T-helper 22 cell (primary cell): ENCODE results near the gene C1QTNF7.

Experiments used
- DNase-seq: peaks from one replicate; pipeline ENCODE4 v3.0.0-alpha.2; 2020; ENCODE audit warnings: low read depth

The C1QTNF7 gene

GRCh38 chr4:15414551-15415091 lies 13.2 kb upstream of the C1QTNF7 start:
- no peak for DNase-seq

- DNase-seq: no peak
These were observed 11.2 kb upstream of the C1QTNF7 start for GRCh38 chr4:15416357-15417232.

- no peak for DNase-seq
These were observed 10.6 kb upstream of the C1QTNF7 start for GRCh38 chr4:15417233-15417660.

GRCh38 chr4:15418956-15419355 lies 8.9 kb upstream of the C1QTNF7 start:
- DNase-seq: no peak

GRCh38 chr4:15420642-15421041 lies 7.2 kb upstream of the C1QTNF7 start:
- no peak for DNase-seq

GRCh38 chr4:15423285-15423711 lies 4.5 kb upstream of the C1QTNF7 start:
- no peak for DNase-seq

GRCh38 chr4:15425520-15425919 lies 2.3 kb upstream of the C1QTNF7 start:
- no peak for DNase-seq

- no peak for DNase-seq
These were observed 672 bp upstream of the C1QTNF7 start for GRCh38 chr4:15427161-15427560.

GRCh38 chr4:15428611-15429010 lies 778 bp downstream of the C1QTNF7 start:
- DNase-seq: no peak

GRCh38 chr4:15434091-15434490 lies 6.3 kb downstream of the C1QTNF7 start:
- DNase-seq: no peak

- DNase-seq: no peak
These were observed 6.8 kb downstream of the C1QTNF7 start for GRCh38 chr4:15434676-15435075.

- DNase-seq: no peak
These were observed 8.7 kb downstream of the C1QTNF7 start for GRCh38 chr4:15436513-15436912.

GRCh38 chr4:15438939-15439524 lies 11.2 kb downstream of the C1QTNF7 start:
- no peak for DNase-seq

- no peak for DNase-seq
These were observed 15.7 kb downstream of the C1QTNF7 start for GRCh38 chr4:15443371-15444160.

GRCh38 chr4:15444276-15444675 lies 16.4 kb downstream of the C1QTNF7 start:
- no peak for DNase-seq

GRCh38 chr4:15444879-15445547 lies 17.2 kb downstream of the C1QTNF7 start:
- no peak for DNase-seq

- DNase-seq: no peak
These were observed 23.5 kb downstream of the C1QTNF7 start for GRCh38 chr4:15451181-15451865.

- DNase-seq: no peak
These were observed 24.3 kb downstream of the C1QTNF7 start for GRCh38 chr4:15451866-15452765.

GRCh38 chr4:15455290-15455689 lies 27.5 kb downstream of the C1QTNF7 start:
- no peak for DNase-seq
